Left ventricle myocardium inferior (tissue), 1 donor: Measurements from ENCODE around the gene SLC17A5. TPM values are rescaled to one million over a fixed set of nuclear protein-coding genes. Genes with fewer than 3 reads are reported as not detected.

Experiments used
- DNase-seq: peaks from one replicate; pipeline ENCODE4 v3.0.0-alpha.2; 2020
- H3K27ac ChIP-seq: fragments of 200-600 bp; replicated peaks from 2 replicates; pipeline ENCODE4 v1.8.0; 2021
- H3K27me3 ChIP-seq: fragments of 200-600 bp; 2 replicates; pipeline ENCODE4 v1.8.0; 2021; ENCODE audit warnings: low read depth
- H3K36me3 ChIP-seq: fragments of 200-600 bp; 2 replicates; pipeline ENCODE4 v1.8.0; 2021
- H3K4me1 ChIP-seq: fragments of 200-600 bp; 2 replicates; pipeline ENCODE4 v1.8.0; 2021
- H3K4me3 ChIP-seq: fragments of 200-600 bp; 2 replicates; pipeline ENCODE4 v1.8.0; 2021; ENCODE audit warnings: mild to moderate bottlenecking, moderate library complexity
- H3K9me3 ChIP-seq: fragments of 200-600 bp; replicated peaks from 2 replicates; pipeline ENCODE4 v1.8.0; 2021
- CTCF ChIP-seq: fragments of 200-600 bp; IDR thresholded peaks from 2 replicates; pipeline ENCODE4 v1.8.0; 2021; ENCODE audit warnings: antibody characterized with exemption, mild to moderate bottlenecking, borderline replicate concordance
- intact Hi-C: fragments of 100-400 bp; cut with micrococcal nuclease; formaldehyde crosslinking; loops from one replicate; pipeline ENCODE4 v1.11.0; 2022
- total RNA-seq: library from RNA; stranded (reverse); fragmentation: NEBNext Ultra II Directional; extraction: Animal tissue kit (Norgen Biotek cat#: 25700); gene quantifications from one replicate; pipeline ENCODE4 v1.2.1, GENCODE V29; 2021
- donor health status: DM: no; HTN: yes; CAD: no; lungs with severe emphysema.

SLC17A5 gene
- total RNA-seq, 1 donor from 2014 or later: 5.3 TPM

DNA sequence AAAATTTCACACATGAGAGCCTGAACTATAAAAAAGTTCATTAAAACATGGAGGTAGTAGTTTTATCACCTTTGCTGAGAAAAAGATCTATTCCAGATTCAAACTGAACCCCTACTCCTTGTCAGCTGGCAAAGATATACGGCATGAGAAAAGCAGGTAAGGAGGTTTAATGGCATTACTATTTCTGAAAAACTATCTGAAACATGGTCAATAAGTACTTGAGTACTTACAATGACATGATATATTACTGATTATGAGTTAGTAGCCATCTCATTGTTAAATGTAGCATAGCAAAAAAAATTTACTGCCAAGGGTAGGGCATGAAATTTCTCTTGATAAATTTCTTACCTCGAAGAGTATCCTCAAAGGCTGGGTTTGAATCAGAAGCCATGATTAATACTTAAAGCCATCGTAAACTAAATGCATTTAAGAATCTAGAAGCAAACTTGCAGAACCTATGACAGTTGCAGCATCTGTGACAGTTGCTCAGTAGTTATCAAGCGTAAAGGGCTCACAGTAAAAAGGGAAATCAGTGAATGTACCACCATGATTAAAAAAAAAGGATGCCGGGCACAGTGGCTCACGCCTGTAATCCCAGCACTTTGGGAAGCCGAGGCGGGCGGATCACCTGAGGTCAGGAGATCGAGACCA is 8.7 kb downstream of the SLC17A5 start:
- no peak for DNase-seq
- Histone ChIP-seq H3K9me3 (no peaks in the 10 kb centered on the region), H3K27ac (peak overlapping the region; percentile 5), H3K4me3 (peak overlapping the region; percentile 58), H3K4me1 (peaks cover 6% of the 10 kb centered on the region), H3K27me3 (no peaks in the 10 kb centered on the region), H3K36me3 (peaks cover 45% of the 10 kb centered on the region)
- intact Hi-C loops: no loop called here
- TF ChIP-seq CTCF: no peak

DNA sequence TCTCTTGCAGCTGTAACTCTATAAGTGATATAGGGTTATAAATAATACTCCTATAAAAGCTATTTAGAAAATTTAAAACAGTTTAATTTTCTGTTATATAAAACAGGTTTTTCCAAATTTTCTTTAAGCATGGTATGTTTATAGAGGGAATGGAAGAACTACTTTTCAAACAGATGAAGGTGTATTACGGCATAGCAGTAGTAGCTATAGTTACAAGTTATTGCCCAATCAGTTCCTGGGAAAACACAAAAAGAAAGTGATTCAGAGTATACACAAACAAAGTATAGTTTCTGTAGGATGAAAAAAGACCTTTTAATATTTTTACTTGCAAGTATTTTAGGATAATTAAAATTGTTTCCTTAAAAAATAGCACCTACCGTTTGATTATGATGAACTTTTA is 9.8 kb downstream of the SLC17A5 start:
- Histone ChIP-seq H3K27ac (no peak overlapping the region), H3K36me3 (peaks cover 45% of the 10 kb centered on the region), H3K27me3 (no peaks in the 10 kb centered on the region), H3K9me3 (no peaks in the 10 kb centered on the region), H3K4me1 (peaks cover 6% of the 10 kb centered on the region), H3K4me3 (no peak overlapping the region)
- no peak for TF ChIP-seq CTCF
- intact Hi-C loops: no loop called here
- no peak for DNase-seq

GRCh38 chr6:73642530-73642929 is 11.3 kb downstream of the SLC17A5 start:
- Histone ChIP-seq H3K27ac (no peak overlapping the region), H3K36me3 (peaks cover 45% of the 10 kb centered on the region), H3K9me3 (no peaks in the 10 kb centered on the region), H3K4me1 (peaks cover 6% of the 10 kb centered on the region), H3K27me3 (no peaks in the 10 kb centered on the region), H3K4me3 (no peak overlapping the region)
- intact Hi-C loops: no loop called here
- no peak for TF ChIP-seq CTCF
- DNase-seq: no peak

GRCh38 chr6:73640179-73640750 is 13.5 kb downstream of the SLC17A5 start:
- Histone ChIP-seq H3K27me3 (no peaks in the 10 kb centered on the region), H3K4me1 (no peaks in the 10 kb centered on the region), H3K4me3 (no peak overlapping the region), H3K27ac (no peak overlapping the region), H3K9me3 (no peaks in the 10 kb centered on the region), H3K36me3 (peaks cover 68% of the 10 kb centered on the region)
- intact Hi-C loops: no loop called here
- TF ChIP-seq CTCF: no peak
- no peak for DNase-seq

- H3K9me3 ChIP-seq: no peaks in the 10 kb centered on the region
- no peaks in the 10 kb centered on the region for H3K27me3 ChIP-seq
- intact Hi-C loops: no loop called here
- peaks cover 79% of the 10 kb centered on the region for H3K36me3 ChIP-seq
- no peaks in the 10 kb centered on the region for H3K4me1 ChIP-seq
- H3K4me3 ChIP-seq: no peak overlapping the region
- no peak overlapping the region for H3K27ac ChIP-seq
- no peak for TF ChIP-seq CTCF
- DNase-seq: no peak
These were observed 14.8 kb downstream of the SLC17A5 start for GRCh38 chr6:73639040-73639439.
